Measurements from ENCODE around the gene POLR3A.

- TF ChIP-seq POLR2AphosphoS5 (IDR thresholded peaks at IDR 0.05; ENCODE audit: insufficient read depth in 1 of 2, low read depth in 1 of 2) (no peak), CTCF (IDR thresholded peaks at IDR 0.05) (no peak)
These were observed 28.3 kb downstream of the POLR3A start for GRCh38 chr10:78000956-78001472.
